Activated CD8-positive, alpha-beta memory T cell treated with anti-CD3 and anti-CD28 coated beads for 4 hours (primary cell): Measurements from ENCODE around the gene RAB5B.
"Not testable (repeated sequence)": the region's sequence is repeated elsewhere in the genome, so short reads cannot be mapped to it uniquely, and the experiment has no call there.

Source experiments
- DNase-seq, 2 donors: peaks; one replicate each; pipeline ENCODE4 v3.0.0-alpha.2; 2020; ENCODE audit warnings: low read depth in 2 of 2

RAB5B gene

DNA sequence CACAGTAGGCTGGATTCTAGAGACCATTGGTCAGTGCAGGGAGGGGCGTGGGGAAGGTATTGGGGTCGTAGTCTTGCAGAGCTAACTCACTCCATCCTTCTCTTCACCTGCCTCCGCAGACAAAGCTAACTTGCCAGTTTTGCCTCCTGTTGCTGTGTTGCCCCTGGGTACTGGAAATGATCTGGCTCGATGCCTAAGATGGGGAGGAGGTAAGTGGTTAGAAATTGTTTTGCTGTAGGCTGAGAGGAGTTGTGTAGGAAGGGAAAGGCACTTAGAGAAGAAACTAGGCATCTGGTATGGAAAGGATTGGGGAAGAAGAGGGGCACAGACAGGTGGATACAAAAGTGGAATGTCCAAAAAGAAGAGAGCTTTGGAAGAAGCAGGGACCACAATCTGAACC, 31.8 kb upstream of the RAB5B start:
- DNase-seq = no peak

- DNase-seq = no peak
Observed at GRCh38 chr12:55942577-55943136, 31.2 kb upstream of the RAB5B start.

DNA sequence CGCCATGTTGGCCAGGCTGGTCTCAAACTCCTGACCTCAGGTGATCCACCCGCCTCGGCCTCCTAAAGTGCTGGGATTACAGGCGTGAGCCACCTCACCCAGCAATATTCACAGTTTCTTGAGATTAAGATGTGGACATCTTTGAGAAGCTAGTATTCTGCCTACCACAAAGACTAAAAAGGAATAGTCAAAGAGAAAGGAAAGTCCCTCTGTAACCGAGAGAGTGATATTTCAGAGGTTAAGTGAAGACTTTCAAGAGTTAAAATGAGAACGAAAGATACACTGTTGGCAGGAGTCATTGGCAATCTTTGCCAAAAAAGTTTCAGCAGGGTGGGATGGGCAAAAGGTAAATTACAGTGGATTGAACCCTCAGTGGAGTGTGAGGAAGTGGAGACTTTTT, 27.3 kb upstream of the RAB5B start:
- no peak for DNase-seq

- no peak for DNase-seq
Observed at GRCh38 chr12:55955344-55955743, 18.5 kb upstream of the RAB5B start.

DNA sequence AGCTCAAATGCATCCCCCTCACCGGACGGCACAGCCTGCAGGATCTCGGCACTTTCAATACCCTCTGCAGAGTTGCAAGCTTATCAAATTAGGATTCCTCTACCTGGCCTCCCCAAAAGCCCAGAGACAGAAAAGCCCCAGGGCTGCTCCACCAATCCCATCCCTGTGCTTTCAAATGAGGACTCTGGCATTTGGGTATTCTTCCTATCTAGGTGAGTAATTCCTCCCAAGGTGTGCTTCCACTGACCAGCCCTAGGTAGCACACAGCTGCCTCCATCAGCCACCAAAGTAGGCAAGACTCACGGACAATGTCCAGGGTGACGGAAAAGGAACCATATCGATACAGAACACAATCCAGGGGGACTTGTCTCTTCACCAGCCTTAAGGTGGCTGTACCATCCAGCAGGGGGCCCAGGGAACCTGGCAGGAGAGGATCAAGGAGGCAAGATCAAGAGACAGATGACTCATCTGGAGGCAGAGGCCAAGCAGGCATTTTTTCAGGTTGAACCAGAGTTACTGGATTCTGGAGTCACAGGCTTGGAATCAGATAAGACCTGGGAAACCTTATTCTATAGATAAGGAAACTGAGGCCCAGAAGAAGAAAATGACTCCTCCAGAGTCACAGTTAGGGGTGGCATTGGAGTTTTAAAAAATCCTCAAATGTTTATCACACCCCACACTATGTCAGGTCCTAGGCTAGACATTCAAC, 17.9 kb upstream of the RAB5B start:
- no peak for DNase-seq

GRCh38 chr12:55957106-55957859, 16.6 kb upstream of the RAB5B start:
- DNase-seq = no peak

DNA sequence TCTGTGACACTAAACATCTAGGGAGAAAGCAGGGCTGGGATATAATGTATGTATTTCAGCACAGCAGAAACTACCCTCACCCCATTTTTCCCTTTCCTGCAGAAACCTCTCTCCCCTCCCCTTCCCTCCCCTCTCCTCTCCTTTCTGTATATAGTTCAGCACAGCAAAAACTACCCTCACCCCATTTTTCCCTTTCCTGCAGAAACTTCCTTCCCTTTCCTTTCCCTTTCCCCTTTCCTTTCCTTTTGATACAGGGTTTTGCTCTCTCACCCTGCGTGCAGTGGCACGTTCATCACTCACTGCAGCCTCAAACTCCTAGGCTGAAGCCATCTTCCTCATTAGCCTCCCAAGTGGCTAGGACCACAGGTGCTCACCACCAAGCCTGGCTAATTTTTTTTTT, 10.1 kb upstream of the RAB5B start:
- DNase-seq = no peak

DNA sequence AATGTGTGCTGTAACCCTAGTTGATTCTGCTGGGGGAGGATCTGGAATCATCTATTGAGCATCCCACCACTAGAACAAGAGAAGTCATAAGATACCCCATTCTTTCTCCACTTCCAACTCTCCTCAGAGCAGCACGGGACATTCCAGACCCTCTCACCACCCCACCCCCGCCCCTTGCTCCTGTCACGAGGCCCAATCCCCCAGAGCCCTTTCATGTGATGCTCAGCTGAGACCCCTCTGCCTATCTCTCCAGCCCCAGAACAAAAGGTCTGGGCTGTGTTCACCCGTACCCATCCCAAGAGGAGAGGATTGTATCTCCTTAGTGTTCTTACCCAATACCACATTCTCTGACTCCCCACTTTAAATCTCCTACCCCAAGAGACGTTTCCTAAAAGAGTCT, 8.6 kb upstream of the RAB5B start:
- DNase-seq = no peak

- DNase-seq = no peak
Observed at GRCh38 chr12:55965941-55966407, 7.9 kb upstream of the RAB5B start, which contains the start of gene PMEL. Gene PMEL, minus strand, starts transcription at chr12:55966042. Its CDS starts 31 bp downstream, at chr12:55966011.

DNA sequence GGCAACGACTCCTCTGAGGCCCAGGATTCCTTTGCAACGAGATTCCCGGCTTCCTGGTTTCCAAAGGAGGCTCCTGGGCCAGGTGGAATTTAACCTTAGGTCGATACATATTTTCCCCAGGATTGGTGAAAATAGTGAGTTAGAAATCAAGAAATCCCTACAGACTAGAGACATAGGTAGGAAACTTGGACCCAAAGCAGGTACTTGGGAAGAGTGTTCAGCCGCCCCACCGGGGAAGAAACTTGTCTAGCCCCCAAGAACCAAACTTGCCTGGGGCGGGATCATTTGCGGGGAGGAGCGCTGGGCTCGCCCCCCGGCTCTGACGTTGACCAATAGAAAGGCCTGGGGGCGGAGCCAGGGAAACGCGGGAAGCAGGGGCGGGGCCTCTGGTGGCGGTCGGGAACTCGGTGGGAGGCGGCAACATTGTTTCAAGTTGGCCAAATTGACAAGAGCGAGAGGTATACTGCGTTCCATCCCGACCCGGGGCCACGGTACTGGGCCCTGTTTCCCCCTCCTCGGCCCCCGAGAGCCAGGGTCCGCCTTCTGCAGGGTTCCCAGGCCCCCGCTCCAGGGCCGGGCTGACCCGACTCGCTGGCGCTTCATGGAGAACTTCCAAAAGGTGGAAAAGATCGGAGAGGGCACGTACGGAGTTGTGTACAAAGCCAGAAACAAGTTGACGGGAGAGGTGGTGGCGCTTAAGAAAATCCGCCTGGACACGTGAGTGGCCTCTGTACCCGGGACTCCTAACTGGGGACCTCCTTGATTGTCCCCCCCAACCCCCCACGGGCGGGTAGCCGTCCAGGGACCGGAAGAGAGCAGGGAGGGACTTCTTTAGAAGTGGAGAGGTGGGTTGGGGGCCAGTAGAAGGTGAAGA, 7.2 kb upstream of the RAB5B start, which contains the start of gene CDK2:
CDK2 (plus strand) TSS at position 423 of the 874 bp plus-strand sequence; CDS start at position 602, 179 bp downstream.
- peak; percentile 78 to 81 for DNase-seq

GRCh38 chr12:55969356-55969755, 4.5 kb upstream of the RAB5B start:
- no peak for DNase-seq

DNA sequence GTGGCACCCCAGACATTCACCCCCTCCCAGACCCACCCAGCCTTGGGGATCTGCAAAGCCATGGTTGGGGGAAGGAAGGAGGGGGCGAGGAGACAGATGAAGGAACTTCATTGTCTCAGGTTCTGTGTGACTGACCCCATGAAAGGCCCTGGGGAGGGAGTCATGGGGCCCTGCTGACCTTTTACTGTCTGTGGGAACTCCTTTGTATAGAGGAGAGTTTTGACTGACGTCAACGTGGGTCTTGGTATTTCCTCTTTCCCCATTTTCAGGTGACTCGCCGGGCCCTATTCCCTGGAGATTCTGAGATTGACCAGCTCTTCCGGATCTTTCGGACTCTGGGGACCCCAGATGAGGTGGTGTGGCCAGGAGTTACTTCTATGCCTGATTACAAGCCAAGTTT, 3.1 kb upstream of the RAB5B start:
- no peak for DNase-seq

- no peak for DNase-seq
Observed at GRCh38 chr12:55972042-55972441, 1.8 kb upstream of the RAB5B start.

DNA sequence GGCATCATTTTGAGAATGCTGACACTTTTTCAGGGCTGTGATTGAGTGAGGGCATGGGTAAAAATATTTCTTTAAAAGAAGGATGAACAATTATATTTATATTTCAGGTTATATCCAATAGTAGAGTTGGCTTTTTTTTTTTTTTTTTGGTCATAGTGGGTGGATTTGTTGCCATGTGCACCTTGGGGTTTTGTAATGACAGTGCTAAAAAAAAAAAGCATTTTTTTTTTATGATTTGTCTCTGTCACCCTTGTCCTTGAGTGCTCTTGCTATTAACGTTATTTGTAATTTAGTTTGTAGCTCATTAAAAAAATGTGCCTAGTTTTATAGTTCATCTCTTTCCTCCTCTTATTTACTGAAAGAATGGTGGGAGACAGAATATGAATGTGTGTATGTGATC, 1.4 kb upstream of the RAB5B start:
- no peak for DNase-seq

- no peak for DNase-seq
Observed at GRCh38 chr12:55972911-55973598, 823 bp upstream of the RAB5B start.

GRCh38 chr12:55974308-55974730, 441 bp downstream of the RAB5B start:
- DNase-seq = peak in 1 of 2 donors; percentile 14

DNA sequence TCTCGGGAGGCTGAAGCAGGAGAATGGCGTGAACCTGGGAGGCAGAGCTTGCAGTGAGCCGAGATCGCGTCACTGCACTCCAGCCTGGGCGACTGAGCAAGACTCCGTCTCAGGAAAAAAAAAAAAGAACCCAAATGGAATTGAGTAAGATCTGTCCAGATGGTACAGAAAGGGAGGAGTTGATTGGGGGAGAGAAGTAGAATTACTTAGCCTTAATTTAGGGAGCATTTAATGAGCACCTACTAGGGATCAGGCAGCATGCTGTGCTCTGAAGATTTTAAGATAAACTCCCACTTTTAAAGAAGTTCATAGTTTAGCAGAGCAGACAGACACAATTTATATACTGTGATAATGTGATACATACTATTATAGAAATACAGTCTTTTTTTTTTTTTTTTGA, 4.5 kb downstream of the RAB5B start:
- no peak for DNase-seq

DNA sequence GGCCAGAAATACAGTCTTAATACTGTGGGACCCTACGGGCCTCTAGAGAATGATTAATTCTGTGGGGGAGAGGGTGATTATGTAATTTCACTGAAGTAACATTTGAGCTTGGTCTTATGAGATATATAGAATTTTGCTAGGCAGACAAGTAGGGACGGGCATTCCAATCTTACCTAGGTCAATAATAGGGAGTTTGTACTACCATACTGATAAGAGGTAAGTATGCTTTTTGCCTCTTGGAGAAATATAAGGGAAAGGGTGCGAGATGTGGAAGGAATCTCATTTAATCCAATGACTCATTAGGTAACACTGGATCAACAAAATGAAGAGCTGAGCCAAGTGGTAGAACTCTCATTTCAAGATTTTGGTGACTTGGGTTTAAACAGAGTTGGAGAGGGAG, 5.2 kb downstream of the RAB5B start:
- DNase-seq = no peak

- not testable (repeated sequence) for DNase-seq
Observed at GRCh38 chr12:55981882-55982281, 8.0 kb downstream of the RAB5B start.

DNA sequence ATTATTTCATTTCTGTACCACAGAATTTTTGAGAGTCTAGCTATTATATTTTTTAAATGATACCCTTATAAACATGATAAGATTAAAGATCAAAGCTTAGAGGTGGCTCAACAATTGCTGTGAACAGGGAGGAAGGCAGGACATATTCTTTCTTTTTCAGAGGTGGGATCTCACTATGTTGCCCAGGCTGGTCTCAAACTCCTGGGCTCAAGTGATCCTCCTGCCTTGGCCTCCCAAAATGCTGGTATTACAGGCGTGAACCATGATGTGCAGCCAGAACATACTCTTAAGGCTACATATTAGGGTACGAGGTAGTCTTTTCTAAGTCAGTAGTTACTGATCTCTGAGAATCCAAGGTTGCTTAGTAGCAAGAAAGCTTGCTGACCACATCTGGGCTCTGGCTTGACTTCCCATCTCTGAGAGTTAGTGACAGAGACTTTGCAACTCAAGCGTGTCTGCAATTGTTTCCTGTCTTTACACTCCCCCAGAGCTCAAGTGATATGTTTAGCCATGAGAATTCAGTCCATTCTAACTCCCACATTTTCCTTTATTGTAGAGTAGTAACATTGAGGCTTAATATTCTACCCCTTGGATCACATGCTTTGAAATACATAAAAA, 8.6 kb downstream of the RAB5B start:
- no peak for DNase-seq
